DOHH2 (cell line): ENCODE results near the gene CNTN5.

ENCODE experiments used
- H3F3A ChIP-seq: fragments of 200-600 bp; sonication (generic), shearing (Covaris generic); 2 replicates; pipeline ENCODE4 v1.6.0; 2016; ENCODE audit warnings: antibody characterized with exemption, mild to moderate bottlenecking; ENCODE audit not compliant: control insufficient read depth, insufficient read depth
- H3K27ac ChIP-seq: fragments of 200-600 bp; sonication (generic); 2 replicates; pipeline ENCODE4 v1.5.1; 2014; ENCODE audit warnings: low read depth, mild to moderate bottlenecking, low read length, moderate library complexity
- H3K27me3 ChIP-seq: fragments of 200-600 bp; sonication (generic); 2 replicates; pipeline ENCODE4 v1.6.1; 2014; ENCODE audit warnings: mild to moderate bottlenecking, low read length, mixed read lengths; ENCODE audit not compliant: control insufficient read depth
- H3K36me3 ChIP-seq: fragments of 200-600 bp; sonication (generic); 2 replicates; pipeline ENCODE4 v1.6.1; 2014; ENCODE audit warnings: mild to moderate bottlenecking, low read length, moderate library complexity, mixed read lengths; ENCODE audit not compliant: control insufficient read depth
- H3K4me1 ChIP-seq: fragments of 200-600 bp; sonication (generic); 2 replicates; pipeline ENCODE4 v1.6.1; 2014; ENCODE audit warnings: mild to moderate bottlenecking, low read length, mixed read lengths; ENCODE audit not compliant: control insufficient read depth
- H3K4me2 ChIP-seq: fragments of 200-600 bp; sonication (generic); 2 replicates; pipeline ENCODE4 v1.6.0; 2014; ENCODE audit warnings: mild to moderate bottlenecking, low read length, moderate library complexity
- H3K4me3 ChIP-seq: fragments of 200-600 bp; sonication (generic); 2 replicates; pipeline ENCODE4 v1.5.1; 2014; ENCODE audit warnings: mild to moderate bottlenecking, low read length, mixed read lengths
- H3K79me2 ChIP-seq: fragments of 200-600 bp; sonication (generic); 2 replicates; pipeline ENCODE4 v1.6.1; 2014; ENCODE audit warnings: mild to moderate bottlenecking, low read length, mixed read lengths; ENCODE audit not compliant: control insufficient read depth
- H3K9me2 ChIP-seq: fragments of 200-600 bp; sonication (generic); replicated peaks from 2 replicates; pipeline ENCODE4 v1.6.1; 2014; ENCODE audit warnings: mild to moderate bottlenecking, low read length, mixed read lengths; ENCODE audit not compliant: control insufficient read depth
- H3K9me3 ChIP-seq: fragments of 200-600 bp; sonication (generic); 2 replicates; pipeline ENCODE4 v1.6.1; 2014; ENCODE audit warnings: antibody characterized with exemption, low read length, mixed read lengths; ENCODE audit not compliant: control insufficient read depth, insufficient read depth
- H4K20me1 ChIP-seq: fragments of 200-600 bp; sonication (generic); 2 replicates; pipeline ENCODE4 v1.6.0; 2014; ENCODE audit warnings: low read depth, mild to moderate bottlenecking, antibody characterized with exemption, low read length, moderate library complexity; ENCODE audit not compliant: control insufficient read depth, insufficient read depth
- CTCF ChIP-seq: fragments of 200-600 bp; sonication (generic); IDR thresholded peaks from one replicate; pipeline ENCODE4 v1.5.1; 2014; ENCODE audit warnings: antibody characterized with exemption, mild to moderate bottlenecking, low read depth, low read length; ENCODE audit not compliant: poor library complexity, severe bottlenecking
- EZH2phosphoT487 ChIP-seq: fragments of 200-600 bp; sonication (generic); IDR thresholded peaks from 2 replicates; pipeline ENCODE4 v1.6.1; 2017; ENCODE audit warnings: borderline replicate concordance, mild to moderate bottlenecking, antibody characterized with exemption, low read length, moderate library complexity, mixed read lengths

Gene CNTN5

GRCh38 chr11:99682646-99683045 is 661.9 kb downstream of the CNTN5 start:
- Histone ChIP-seq H4K20me1 (no peaks in the 10 kb centered on the region), H3K9me2 (no peaks in the 10 kb centered on the region), H3F3A (no peaks in the 10 kb centered on the region), H3K27me3 (no peaks in the 10 kb centered on the region), H3K27ac (no peak overlapping the region), H3K79me2 (no peaks in the 10 kb centered on the region), H3K4me3 (no peak overlapping the region), H3K36me3 (no peaks in the 10 kb centered on the region), H3K4me2 (no peak overlapping the region), H3K9me3 (no peaks in the 10 kb centered on the region), H3K4me1 (no peaks in the 10 kb centered on the region)
- no peak for TF ChIP-seq CTCF
- TF ChIP-seq EZH2phosphoT487 = no peak

GRCh38 chr11:99683933-99684332 is 663.2 kb downstream of the CNTN5 start:
- no peak for TF ChIP-seq EZH2phosphoT487
- TF ChIP-seq CTCF = no peak
- no peaks in the 10 kb centered on the region for H4K20me1 ChIP-seq
- no peak overlapping the region for H3K4me2 ChIP-seq
- no peak overlapping the region for H3K27ac ChIP-seq
- no peaks in the 10 kb centered on the region for H3K36me3 ChIP-seq
- no peaks in the 10 kb centered on the region for H3K9me2 ChIP-seq
- H3F3A ChIP-seq = no peaks in the 10 kb centered on the region
- H3K27me3 ChIP-seq = no peaks in the 10 kb centered on the region
- no peak overlapping the region for H3K4me3 ChIP-seq
- no peaks in the 10 kb centered on the region for H3K79me2 ChIP-seq
- no peaks in the 10 kb centered on the region for H3K9me3 ChIP-seq
- no peaks in the 10 kb centered on the region for H3K4me1 ChIP-seq

- H4K20me1 ChIP-seq = no peaks in the 10 kb centered on the region
- no peaks in the 10 kb centered on the region for H3K79me2 ChIP-seq
- H3K4me2 ChIP-seq = no peak overlapping the region
- no peaks in the 10 kb centered on the region for H3K4me1 ChIP-seq
- no peaks in the 10 kb centered on the region for H3K9me3 ChIP-seq
- H3K36me3 ChIP-seq = no peaks in the 10 kb centered on the region
- no peak overlapping the region for H3K4me3 ChIP-seq
- H3K27ac ChIP-seq = no peak overlapping the region
- H3K9me2 ChIP-seq = no peaks in the 10 kb centered on the region
- no peaks in the 10 kb centered on the region for H3K27me3 ChIP-seq
- TF ChIP-seq EZH2phosphoT487 = no peak
- no peak for TF ChIP-seq CTCF
- H3F3A ChIP-seq = no peaks in the 10 kb centered on the region
Observed at GRCh38 chr11:99686838-99687237, 666.1 kb downstream of the CNTN5 start.

GRCh38 chr11:99687320-99687719 is 666.6 kb downstream of the CNTN5 start:
- no peak overlapping the region for H3K4me2 ChIP-seq

More at GRCh38 chr11:99687320-99687719, 666.6 kb downstream of the CNTN5 start:
- no peaks in the 10 kb centered on the region for H3K9me3 ChIP-seq
- H3F3A ChIP-seq = no peaks in the 10 kb centered on the region
- H4K20me1 ChIP-seq = no peaks in the 10 kb centered on the region
- H3K4me1 ChIP-seq = no peaks in the 10 kb centered on the region
- no peaks in the 10 kb centered on the region for H3K9me2 ChIP-seq
- H3K36me3 ChIP-seq = no peaks in the 10 kb centered on the region
- no peak overlapping the region for H3K27ac ChIP-seq
- TF ChIP-seq CTCF (no peak), EZH2phosphoT487 (no peak)
- H3K4me3 ChIP-seq = no peak overlapping the region
- no peaks in the 10 kb centered on the region for H3K79me2 ChIP-seq
- no peaks in the 10 kb centered on the region for H3K27me3 ChIP-seq
